HG03064 (cell line): ENCODE measurements around the gene MS4A4E.
"Not testable (repeated sequence)": the region's sequence is repeated elsewhere in the genome, so short reads cannot be mapped to it uniquely, and the experiment has no call there.

Source experiments
- ATAC-seq: cut with Tn5 transposase; IDR thresholded peaks from one replicate; pipeline ENCODE4 v1.9.1; 2021; ENCODE audit warnings: low read depth; ENCODE audit not compliant: unreplicated experiment

MS4A4E gene

GRCh38 chr11:60182541-60183330 lies 60.2 kb downstream of the MS4A4E start, which contains the start of gene MS4A6A:
Gene MS4A6A (minus strand): TSS chr11:60183083. CDS start chr11:60181727, 1,356 bp downstream.
- ATAC-seq = no peak

DNA sequence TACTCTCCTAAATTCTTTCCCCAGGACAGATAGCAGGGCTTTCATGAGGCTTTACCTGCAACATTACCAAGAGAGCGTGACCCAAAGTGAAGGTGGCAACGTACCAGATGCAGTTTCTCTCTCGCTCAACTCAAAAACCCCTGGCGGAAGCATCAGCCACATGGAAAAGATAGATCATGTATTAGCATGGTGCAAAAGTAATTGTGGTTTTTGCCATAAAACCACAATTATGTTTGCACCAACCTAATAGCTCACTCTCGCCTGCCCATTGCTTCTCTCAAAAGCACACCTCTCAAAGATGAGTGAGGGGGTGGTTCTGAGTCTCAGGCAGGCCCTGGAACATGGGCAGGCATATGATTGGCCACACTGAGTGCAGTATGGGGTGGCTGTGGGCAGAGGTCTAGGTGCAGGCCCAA lies 67.1 kb downstream of the MS4A4E start:
- ATAC-seq = no peak

DNA sequence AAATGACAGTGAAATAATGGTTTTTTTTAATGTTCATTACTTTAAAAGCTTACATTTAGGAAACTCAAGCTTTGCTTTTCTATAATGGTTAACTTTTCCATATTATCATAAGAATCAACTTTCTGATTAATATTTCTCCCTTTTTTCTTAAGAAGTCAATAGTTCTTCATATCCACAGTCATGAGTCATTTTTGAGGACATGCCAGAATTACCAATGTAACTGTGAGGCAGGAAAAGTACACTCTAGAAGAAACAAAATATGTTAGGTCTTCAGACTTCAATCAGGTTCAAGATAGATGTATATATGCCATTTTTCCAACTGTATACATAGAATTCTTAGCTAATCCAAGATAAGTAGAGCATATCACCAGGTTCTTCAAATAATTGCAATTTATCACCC lies 70.9 kb downstream of the MS4A4E start:
- ATAC-seq = no peak

DNA sequence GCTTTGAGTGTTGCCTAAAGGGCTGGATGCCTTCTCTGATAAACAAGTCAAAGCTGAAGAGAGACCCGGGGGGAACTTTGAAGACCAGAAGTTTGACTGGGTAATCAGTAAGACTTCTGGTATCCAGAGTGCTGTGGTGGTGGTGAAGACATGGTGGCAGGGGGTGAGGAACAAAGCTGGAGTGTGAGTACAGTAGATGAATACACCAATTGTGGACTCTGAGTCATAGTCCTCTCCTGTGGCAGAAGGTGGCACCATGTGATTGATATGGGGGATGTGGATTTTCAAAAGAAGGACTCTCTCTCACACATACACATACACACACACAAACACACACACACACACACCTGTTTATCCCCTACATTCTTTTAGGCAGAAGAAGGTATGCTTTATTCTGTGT lies 72.4 kb downstream of the MS4A4E start:
- no peak for ATAC-seq

DNA sequence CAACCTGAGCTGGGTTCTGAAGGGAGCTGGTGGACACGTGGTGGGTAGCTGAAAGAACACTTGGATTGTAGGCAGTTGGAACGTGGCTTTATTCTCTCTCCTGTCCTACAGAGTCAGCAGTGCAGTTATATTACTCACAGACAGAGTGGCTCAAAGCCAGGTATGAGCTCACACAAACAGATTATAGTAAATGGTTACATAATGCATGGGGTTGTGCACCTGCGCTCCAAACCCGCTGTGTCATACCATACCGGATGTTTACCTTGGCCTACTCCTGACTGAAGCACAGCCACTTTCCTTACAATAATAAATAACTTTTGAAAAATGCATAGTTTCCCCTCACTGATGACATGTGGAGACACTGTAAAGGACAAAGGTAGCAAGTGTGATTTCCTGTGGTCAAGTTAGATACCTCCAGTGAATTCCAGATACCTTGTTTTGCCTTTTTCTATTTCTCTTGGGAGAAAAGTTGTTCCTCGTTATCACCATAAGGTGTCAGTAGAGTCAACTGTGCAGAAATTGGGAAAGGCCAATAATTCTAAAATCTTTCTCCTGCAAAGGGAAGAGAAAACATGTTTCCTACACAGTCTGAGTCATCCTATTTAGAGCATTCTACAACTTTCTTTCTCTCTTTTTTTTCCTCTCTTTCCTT lies 73.5 kb downstream of the MS4A4E start:
- ATAC-seq = no peak

- no peak for ATAC-seq
Measured at GRCh38 chr11:60168306-60168705, 74.6 kb downstream of the MS4A4E start.

- no peak for ATAC-seq
Measured at GRCh38 chr11:60165951-60166350, 77.0 kb downstream of the MS4A4E start.

GRCh38 chr11:60165538-60165937 lies 77.4 kb downstream of the MS4A4E start:
- ATAC-seq = no peak

DNA sequence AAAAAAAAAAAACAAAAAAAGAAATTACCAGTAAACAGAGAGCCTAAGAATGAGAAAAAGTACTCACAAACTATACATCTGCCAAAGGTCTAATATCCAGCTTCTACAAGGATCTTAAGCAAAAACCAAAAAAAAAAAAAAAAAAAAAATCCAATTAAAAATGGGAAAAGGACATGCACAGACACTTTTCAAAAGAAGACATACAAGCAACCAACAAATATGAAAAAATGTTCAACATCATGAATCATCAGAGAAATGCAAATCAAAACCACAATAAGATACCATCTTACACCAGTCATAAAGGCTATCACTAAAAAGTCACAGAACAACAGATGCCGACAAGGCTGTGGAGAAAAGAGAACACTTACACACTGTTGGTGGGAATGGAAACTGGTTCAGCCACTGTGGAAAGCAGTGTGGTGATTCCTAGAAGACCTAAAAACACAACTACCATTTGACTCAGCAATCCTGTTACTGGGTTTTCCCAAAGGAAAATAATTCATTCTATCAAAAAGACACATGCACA lies 78.3 kb downstream of the MS4A4E start:
- ATAC-seq = no peak

DNA sequence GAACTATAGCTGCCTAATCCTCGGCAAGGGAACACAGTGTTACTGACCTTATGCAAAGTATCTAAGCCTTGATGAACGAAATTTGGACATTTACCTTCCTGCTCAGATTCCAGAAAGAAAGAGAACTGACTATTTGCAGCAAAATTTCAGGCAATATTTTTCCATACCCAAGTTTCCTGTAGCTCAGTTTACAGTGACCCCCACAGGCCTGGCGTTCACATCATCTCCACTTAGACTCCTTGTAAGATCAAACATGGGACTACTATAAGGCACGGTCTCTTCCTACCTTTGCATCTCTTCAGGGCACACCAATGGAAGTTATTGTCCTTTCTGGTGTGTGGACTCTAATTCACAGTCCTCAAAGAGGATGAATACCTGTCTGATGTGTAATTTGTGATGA lies 81.2 kb downstream of the MS4A4E start:
- no peak for ATAC-seq

- ATAC-seq = no peak
Measured at GRCh38 chr11:60161107-60161506, 81.8 kb downstream of the MS4A4E start.

DNA sequence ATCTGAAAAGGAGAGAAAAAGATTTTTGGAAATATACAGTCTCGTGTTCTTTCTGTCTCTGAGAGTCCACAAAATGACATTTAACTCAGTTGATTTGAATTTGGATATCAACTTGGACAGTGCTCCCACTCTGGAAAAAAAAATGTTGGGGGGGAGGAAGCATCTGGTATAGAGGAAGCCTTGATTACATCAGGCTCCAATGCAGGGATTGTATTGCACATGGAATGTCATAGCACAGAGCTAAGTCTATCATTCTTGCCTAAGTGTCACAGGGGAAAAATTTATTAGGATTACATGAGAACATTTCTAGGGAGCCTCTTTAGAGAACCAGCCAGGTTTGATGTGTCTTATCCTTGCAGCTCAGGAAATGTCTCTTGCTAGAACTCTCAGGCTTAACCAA lies 83.1 kb downstream of the MS4A4E start:
- no peak for ATAC-seq

DNA sequence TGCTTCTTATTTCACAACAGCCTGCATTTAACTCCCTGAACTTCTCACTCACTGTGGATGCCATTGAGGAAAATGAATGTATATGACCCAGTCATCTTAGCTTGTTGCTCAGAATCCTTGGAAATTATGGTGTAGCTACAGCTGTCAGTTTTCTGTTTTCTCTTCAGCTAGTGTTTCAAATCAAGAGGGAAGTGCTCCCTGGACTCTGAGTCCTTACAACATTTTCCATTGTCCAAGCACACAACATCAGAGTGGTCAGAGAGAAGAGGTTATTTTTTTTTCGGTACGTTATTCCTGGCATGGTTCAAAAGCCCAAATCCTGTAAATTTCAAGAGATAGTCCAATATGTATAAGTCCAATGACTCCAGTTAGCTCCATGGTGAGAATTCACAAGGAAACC lies 83.7 kb downstream of the MS4A4E start:
- ATAC-seq = no peak

DNA sequence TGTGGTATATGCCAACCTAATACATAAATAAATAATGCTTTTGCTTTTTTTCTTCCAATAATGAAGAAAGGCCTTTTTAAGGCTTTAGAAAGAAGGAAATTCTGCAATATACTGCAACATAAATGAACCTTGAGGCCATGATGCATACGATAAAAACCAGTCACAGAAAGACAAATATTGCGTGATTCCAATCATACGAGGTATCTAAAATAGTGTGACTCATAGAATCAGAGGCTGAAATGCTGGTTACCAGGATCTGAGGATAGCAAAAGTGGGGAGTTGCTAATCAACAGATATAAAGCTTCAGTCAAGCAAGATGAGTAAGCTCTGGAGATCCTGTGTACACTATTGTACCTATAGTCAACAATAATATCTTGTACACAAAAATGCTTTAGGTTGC lies 84.3 kb downstream of the MS4A4E start:
- no peak for ATAC-seq

GRCh38 chr11:60155931-60156330 lies 87.0 kb downstream of the MS4A4E start:
- no peak for ATAC-seq

DNA sequence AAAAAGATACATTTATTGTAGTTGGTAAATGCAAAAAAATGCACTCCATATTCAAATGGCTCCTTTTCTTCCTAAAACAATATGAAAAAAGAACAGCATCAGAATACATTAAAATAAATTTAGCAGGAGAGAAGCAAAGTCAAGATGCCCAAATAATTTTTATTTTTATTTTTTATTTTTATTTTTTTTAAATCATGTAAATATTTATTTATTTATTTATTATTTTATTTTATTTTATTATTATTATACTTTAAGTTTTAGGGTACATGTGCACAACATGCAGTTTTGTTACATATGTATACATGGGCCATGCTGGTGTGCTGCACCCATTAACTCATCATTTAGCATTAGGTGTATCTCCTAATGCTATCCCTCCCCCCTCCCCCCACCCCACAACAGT lies 90.2 kb downstream of the MS4A4E start:
- ATAC-seq = not testable (repeated sequence)

- ATAC-seq = no peak
Measured at GRCh38 chr11:60150279-60150678, 92.7 kb downstream of the MS4A4E start.
